Measurements from ENCODE around the gene ANKAR.
"Not testable (repeated sequence)": the region's sequence is repeated elsewhere in the genome, so short reads cannot be mapped to it uniquely, and the experiment has no call there.

The ANKAR gene

GRCh38 chr2:189674374-189675112 lies at the start of gene ANKAR:
Gene ANKAR, plus strand, starts transcription at chr2:189674670. Its CDS starts 1,821 bp downstream, at chr2:189676491.
- DNase-seq (ENCODE audit: low spot score), result peak; percentile 94

- DNase-seq (ENCODE audit: low spot score), result no peak
These were observed 48.8 kb upstream of the ANKAR start for GRCh38 chr2:189625636-189626035.

GRCh38 chr2:189627789-189628188 lies 46.7 kb upstream of the ANKAR start:
- DNase-seq (ENCODE audit: low spot score), result no peak

- DNase-seq (ENCODE audit: low spot score), result no peak
These were observed 45.5 kb upstream of the ANKAR start for GRCh38 chr2:189628817-189629530.

DNA sequence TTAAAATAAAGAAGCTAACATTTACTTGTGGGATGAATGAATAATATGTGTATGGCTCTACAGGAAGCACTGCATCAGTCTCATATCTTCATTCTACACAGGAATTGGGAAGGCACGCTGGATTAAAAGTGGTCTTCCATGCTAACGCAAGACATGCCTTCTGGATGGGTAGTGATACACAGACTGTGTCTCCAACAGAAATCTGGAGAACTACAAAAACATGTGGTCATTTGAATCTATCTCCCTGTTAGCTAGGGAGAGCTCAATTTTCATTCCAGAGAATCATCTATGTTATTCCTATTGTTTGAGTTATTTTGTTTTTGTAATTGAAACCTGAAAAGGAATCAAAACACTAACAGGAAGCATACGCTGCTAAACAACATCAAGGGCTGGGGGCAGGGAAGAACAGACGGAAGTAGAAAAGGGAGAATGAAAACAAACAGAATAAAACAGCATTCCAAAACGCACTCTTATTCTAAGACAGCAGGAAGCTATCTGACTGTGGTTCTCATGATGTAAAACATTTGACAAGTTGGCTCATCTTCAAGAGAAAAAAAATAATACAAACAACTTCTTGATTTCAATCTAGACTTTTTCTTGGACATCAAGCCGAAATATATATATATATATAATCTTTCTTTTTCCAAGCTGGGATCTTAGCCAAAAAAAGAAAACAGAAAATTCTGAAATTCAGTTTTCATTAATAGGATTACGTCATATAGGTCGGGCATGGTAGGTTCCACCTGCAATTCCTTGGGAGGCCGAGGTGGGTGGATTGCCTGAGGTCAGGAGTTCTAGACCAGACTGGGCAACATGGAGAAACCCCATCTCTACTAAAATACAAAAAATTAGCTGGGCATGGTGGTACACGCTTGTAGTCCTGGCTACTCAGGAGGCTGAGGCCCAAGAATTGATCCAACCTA lies 44.7 kb upstream of the ANKAR start:
- no peak for DNase-seq (ENCODE audit: low spot score)

DNA sequence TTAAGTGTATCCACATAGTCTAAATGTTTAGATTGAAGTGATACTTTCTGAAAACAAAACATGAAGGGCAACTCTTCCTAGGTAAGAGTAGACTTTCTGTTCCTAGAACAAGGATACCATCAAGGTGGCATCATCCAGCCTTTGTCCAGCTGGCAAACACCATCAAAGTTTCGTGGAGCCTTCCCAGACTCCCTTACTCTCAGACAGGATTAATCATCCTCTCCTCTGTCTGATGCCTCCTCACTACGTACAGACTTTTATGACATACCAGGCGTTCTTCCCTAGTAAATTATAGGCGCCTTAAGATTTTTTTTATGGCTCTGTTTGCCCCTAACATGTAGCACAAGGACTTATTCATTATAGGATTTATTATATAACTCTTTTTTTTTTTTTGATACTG lies 42.6 kb upstream of the ANKAR start:
- no peak for DNase-seq (ENCODE audit: low spot score)

GRCh38 chr2:189633392-189633811 lies 41.1 kb upstream of the ANKAR start:
- no peak for DNase-seq (ENCODE audit: low spot score)

- DNase-seq (ENCODE audit: low spot score), result no peak
These were observed 39.1 kb upstream of the ANKAR start for GRCh38 chr2:189635353-189635752.

- no peak for DNase-seq (ENCODE audit: low spot score)
These were observed 36.0 kb upstream of the ANKAR start for GRCh38 chr2:189638301-189639006.

DNA sequence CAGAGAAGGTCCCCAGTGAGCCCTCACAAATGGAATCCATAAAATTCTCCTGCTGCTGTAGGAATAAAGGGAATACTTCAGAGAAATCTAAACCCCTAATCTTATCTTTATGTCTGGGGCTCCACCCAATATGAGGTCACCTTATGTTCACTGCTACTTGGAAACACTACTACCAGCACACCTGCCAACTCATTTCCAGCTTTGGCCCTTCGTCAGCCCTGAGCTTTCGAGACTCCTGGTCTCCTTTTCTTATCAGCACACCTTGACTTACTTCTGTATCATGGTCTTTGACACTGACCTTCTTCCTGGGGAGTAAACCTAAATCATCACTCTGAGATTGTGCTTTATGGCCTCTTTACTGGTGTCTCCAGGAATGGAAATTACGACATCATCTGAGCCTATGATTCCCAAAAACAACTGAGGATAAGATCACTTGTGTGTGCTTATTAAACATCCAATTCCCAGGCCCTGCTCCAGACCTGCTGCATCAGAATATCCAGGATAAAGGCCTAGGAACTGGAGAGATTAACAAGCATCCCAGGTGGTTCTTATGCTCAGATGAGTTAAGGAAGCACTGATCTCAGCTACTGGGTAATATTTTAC lies 35.4 kb upstream of the ANKAR start:
- no peak for DNase-seq (ENCODE audit: low spot score)

GRCh38 chr2:189641002-189641401 lies 33.5 kb upstream of the ANKAR start:
- DNase-seq (ENCODE audit: low spot score), result no peak

- DNase-seq (ENCODE audit: low spot score), result no peak
These were observed 32.9 kb upstream of the ANKAR start for GRCh38 chr2:189641590-189641989.

GRCh38 chr2:189646521-189646920 lies 27.9 kb upstream of the ANKAR start:
- DNase-seq (ENCODE audit: low spot score), result no peak

- peak; percentile 30 for DNase-seq (ENCODE audit: low spot score)
These were observed 25.5 kb upstream of the ANKAR start for GRCh38 chr2:189648846-189649509.

DNA sequence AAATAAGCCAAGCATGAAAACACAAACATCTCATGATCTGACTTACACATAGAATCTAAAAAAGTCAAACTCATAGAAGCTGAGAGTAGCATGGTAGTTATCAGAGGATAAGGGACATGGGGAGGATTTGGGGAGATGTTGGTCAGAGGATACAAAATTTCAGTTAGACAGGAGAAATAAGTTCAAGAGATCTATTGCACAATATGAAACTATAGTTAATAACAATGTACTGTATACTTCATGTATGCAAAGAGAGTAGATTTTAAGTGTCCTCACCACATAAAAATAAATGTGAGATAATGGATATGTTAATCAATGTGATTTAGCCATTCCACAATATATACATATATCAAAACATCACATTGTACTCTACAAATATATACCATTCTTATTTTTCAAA lies 23.2 kb upstream of the ANKAR start:
- no peak for DNase-seq (ENCODE audit: low spot score)

- DNase-seq (ENCODE audit: low spot score), result not testable (repeated sequence)
These were observed 21.0 kb upstream of the ANKAR start for GRCh38 chr2:189653464-189653863.

GRCh38 chr2:189654641-189655040 lies 19.8 kb upstream of the ANKAR start:
- DNase-seq (ENCODE audit: low spot score), result no peak

- no peak for DNase-seq (ENCODE audit: low spot score)
These were observed 16.6 kb upstream of the ANKAR start for GRCh38 chr2:189657867-189658266.

- no peak for DNase-seq (ENCODE audit: low spot score)
These were observed 15.9 kb upstream of the ANKAR start for GRCh38 chr2:189658306-189659212.

DNA sequence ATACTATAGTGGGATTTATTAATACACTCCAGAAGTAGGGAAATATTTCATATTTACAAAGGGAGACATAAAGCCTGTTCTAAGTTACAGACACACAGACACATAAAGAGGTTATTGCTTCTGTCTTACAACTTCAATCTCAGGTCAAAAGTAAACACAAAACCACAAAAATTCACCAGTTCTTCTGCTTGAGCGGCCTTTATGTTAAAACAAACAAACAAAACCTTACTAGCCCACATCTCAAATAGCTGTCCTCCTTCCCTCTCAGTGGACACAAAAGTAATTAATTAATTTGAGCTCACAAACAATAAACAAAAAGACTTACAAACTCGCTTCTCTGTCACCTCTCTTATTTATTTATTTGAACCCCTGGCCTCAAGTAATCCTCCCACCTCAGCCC lies 14.7 kb upstream of the ANKAR start:
- DNase-seq (ENCODE audit: low spot score), result no peak
